HepG2 (cell line): ENCODE results near the gene FAM83C. TPM values are rescaled to one million over a fixed set of nuclear protein-coding genes. Genes with fewer than 3 reads are reported as not detected.

ENCODE experiments used
- AGO1 ChIP-seq: fragments of 200-400 bp; formaldehyde crosslinking; IDR thresholded peaks from 2 replicates; pipeline ENCODE4 v1.6.1; 2017; ENCODE audit warnings: mild to moderate bottlenecking, low read depth, low read length, moderate library complexity; ENCODE audit not compliant: poor library complexity, severe bottlenecking
- ATRX ChIP-seq: sonication (generic); formaldehyde crosslinking; IDR thresholded peaks from 2 replicates; pipeline ENCODE4 v1.4.0; 2020; ENCODE audit warnings: missing genetic modification reagents, borderline replicate concordance
- FOXM1 ChIP-seq: sonication (generic); formaldehyde crosslinking; IDR thresholded peaks from 2 replicates; pipeline ENCODE4 v1.5.0; 2020; ENCODE audit warnings: missing genetic modification reagents
- FOXP4 ChIP-seq: sonication (generic); formaldehyde crosslinking; IDR thresholded peaks from 2 replicates; pipeline ENCODE4 v1.4.0; 2020; ENCODE audit warnings: missing genetic modification reagents
- GPBP1L1 ChIP-seq: sonication (generic); formaldehyde crosslinking; IDR thresholded peaks from 2 replicates; pipeline ENCODE4 v1.5.0; 2020; ENCODE audit warnings: mild to moderate bottlenecking, missing genetic modification reagents
- GTF3A ChIP-seq: sonication (generic); formaldehyde crosslinking; conservative IDR thresholded peaks from 2 replicates; pipeline ENCODE4 v1.4.0; 2020; ENCODE audit warnings: mild to moderate bottlenecking, missing genetic modification reagents
- HOMEZ ChIP-seq: IDR thresholded peaks from 2 replicates; pipeline ENCODE4 v1.6.1; 2016; ENCODE audit warnings: low read depth
- SNAPC4 ChIP-seq: sonication (generic); formaldehyde crosslinking; IDR thresholded peaks from 2 replicates; pipeline ENCODE4 v1.4.0; 2020; ENCODE audit warnings: mild to moderate bottlenecking, missing genetic modification reagents
- ZBTB7B ChIP-seq: sonication (generic); formaldehyde crosslinking; IDR thresholded peaks from 2 replicates; pipeline ENCODE4 v1.4.0; 2020; ENCODE audit warnings: missing genetic modification reagents
- ZNF143 ChIP-seq: sonication (generic); formaldehyde crosslinking; IDR thresholded peaks from 2 replicates; pipeline ENCODE4 v1.4.0; 2020; ENCODE audit warnings: missing genetic modification reagents
- ZNF597 ChIP-seq: sonication (generic); formaldehyde crosslinking; IDR thresholded peaks from 2 replicates; pipeline ENCODE4 v1.5.0; 2020; ENCODE audit warnings: missing genetic modification reagents
- polyA plus RNA-seq, 8 experiments: library from polyadenylated mRNA; depleted of rRNA in 3 of 8; stranded (reverse) in 7 of 8; unstranded in 1 of 8; fragments of >200 nt; fragmentation: Illumina TruSeq in 4 of 8; extraction: Trizol in 4 of 8; gene quantifications; 2 replicates each; pipeline versions ENCODE4 v1.2.1 to v1.2.3, GENCODE V29; 2011 to 2016; ENCODE audit warnings: low read depth in 4 of 8, missing spikeins in 1 of 8, mixed read lengths in 1 of 8; ENCODE audit not compliant: insufficient read depth in 1 of 8
- total RNA-seq, 5 experiments: library from RNA; depleted of rRNA; stranded (reverse); fragments of >200 nt; fragmentation: Illumina TruSeq; extraction: Trizol; gene quantifications; 2 replicates each; pipeline ENCODE4 v1.2.3, GENCODE V29; 2016; ENCODE audit warnings: low read depth in 1 of 5

The FAM83C gene
- total and polyA plus RNA-seq, 2 of the 13 experiments (the other 11 are each of a cell fraction or from before 2014, with no cell fraction given), result 0.04 TPM; not detected in 1

GRCh38 chr20:35284267-35284991 lies 7.8 kb downstream of the FAM83C start, which contains the start of gene EIF6 (continued):
- TF ChIP-seq AGO1 (peak; percentile 89), ATRX (CRISPR knock-in tag) (no peak), GPBP1L1 (no peak), ZBTB7B (CRISPR knock-in tag) (peak; percentile 73), FOXP4 (CRISPR knock-in tag) (peak; percentile 27), HOMEZ (CRISPR knock-in tag) (0 out of 2 replicates have a peak, but pooled peaks have one; percentile 49), GTF3A (CRISPR knock-in tag) (no peak; the same call in 1 of the 2 replicates), ZNF597 (CRISPR knock-in tag) (no peak), SNAPC4 (CRISPR knock-in tag) (peak; percentile 96), FOXM1 (CRISPR knock-in tag) (no peak), ZNF143 (peak; percentile 71)
